ENCODE results near the gene ZFAND6.

DNA sequence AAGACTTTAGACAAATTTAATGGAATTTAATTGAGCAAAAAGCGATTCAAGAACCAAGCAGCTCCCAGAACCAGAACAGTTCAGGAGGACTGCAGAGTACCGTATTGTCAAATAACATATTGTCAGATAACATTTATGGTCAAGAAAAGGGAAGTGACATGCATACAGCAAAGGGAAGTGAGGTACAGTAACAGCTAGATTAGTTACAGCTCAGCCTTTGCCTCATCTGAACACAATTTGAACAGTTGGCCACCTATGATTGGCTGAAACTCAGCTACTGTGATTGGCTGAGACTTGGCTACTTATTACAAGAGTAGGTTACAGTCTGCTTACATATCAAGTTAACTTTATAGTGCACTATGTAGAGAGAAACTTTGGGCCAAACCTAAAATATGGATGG, 21.9 kb downstream of the ZFAND6 start:
- TF ChIP-seq POLR2AphosphoS5 (IDR thresholded peaks at IDR 0.05) = no peak
- TF ChIP-seq, protein P1, sequence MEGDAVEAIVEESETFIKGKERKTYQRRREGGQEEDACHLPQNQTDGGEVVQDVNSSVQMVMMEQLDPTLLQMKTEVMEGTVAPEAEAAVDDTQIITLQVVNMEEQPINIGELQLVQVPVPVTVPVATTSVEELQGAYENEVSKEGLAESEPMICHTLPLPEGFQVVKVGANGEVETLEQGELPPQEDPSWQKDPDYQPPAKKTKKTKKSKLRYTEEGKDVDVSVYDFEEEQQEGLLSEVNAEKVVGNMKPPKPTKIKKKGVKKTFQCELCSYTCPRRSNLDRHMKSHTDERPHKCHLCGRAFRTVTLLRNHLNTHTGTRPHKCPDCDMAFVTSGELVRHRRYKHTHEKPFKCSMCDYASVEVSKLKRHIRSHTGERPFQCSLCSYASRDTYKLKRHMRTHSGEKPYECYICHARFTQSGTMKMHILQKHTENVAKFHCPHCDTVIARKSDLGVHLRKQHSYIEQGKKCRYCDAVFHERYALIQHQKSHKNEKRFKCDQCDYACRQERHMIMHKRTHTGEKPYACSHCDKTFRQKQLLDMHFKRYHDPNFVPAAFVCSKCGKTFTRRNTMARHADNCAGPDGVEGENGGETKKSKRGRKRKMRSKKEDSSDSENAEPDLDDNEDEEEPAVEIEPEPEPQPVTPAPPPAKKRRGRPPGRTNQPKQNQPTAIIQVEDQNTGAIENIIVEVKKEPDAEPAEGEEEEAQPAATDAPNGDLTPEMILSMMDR (IDR thresholded peaks at IDR 0.05) = no peak

Measured in prostate gland (tissue), 2 donors.